Measurements from ENCODE around the gene GALC.

Gene GALC

GRCh38 chr14:88032373-88032772 is 39.4 kb upstream of the GALC start:
- H3K27ac ChIP-seq (replicated peaks) = no peak overlapping the region
- TF ChIP-seq REST (IDR thresholded peaks at IDR 0.05; ENCODE audit: insufficient replicate concordance, low read depth) = no peak
- no peak for TF ChIP-seq CTCF (IDR thresholded peaks at IDR 0.05; ENCODE audit: insufficient read depth, low read length)
- no peak for TF ChIP-seq SPI1 (IDR thresholded peaks at IDR 0.05; ENCODE audit: borderline replicate concordance, low read depth)
- TF ChIP-seq GABPA (IDR thresholded peaks at IDR 0.05; ENCODE audit: low read depth) = no peak
- TF ChIP-seq POLR2AphosphoS5 (IDR thresholded peaks at IDR 0.05; ENCODE audit: low read depth) = no peak
- no peak overlapping the region for H3K4me3 ChIP-seq (replicated peaks; ENCODE audit: insufficient read depth, low read length)
- DNase-seq (ENCODE audit: low read depth in 1 of 2, low spot score in 1 of 2) = no peak
- no peaks in the 10 kb centered on the region for H3K27me3 ChIP-seq (ENCODE audit: insufficient read depth, poor library complexity, severe bottlenecking)

GRCh38 chr14:88030892-88031291 is 37.9 kb upstream of the GALC start:
- H3K27me3 ChIP-seq (ENCODE audit: insufficient read depth, poor library complexity, severe bottlenecking) = no peaks in the 10 kb centered on the region
- DNase-seq (ENCODE audit: low read depth in 1 of 2, low spot score in 1 of 2) = no peak
- no peak for TF ChIP-seq CTCF (IDR thresholded peaks at IDR 0.05; ENCODE audit: insufficient read depth, low read length)
- no peak for TF ChIP-seq POLR2AphosphoS5 (IDR thresholded peaks at IDR 0.05; ENCODE audit: low read depth)
- TF ChIP-seq GABPA (IDR thresholded peaks at IDR 0.05; ENCODE audit: low read depth) = no peak
- no peak for TF ChIP-seq REST (IDR thresholded peaks at IDR 0.05; ENCODE audit: insufficient replicate concordance, low read depth)
- no peak for TF ChIP-seq SPI1 (IDR thresholded peaks at IDR 0.05; ENCODE audit: borderline replicate concordance, low read depth)
- H3K27ac ChIP-seq (replicated peaks) = no peak overlapping the region
- H3K4me3 ChIP-seq (replicated peaks; ENCODE audit: insufficient read depth, low read length) = no peak overlapping the region

GRCh38 chr14:88030079-88030478 is 37.1 kb upstream of the GALC start:
- Histone ChIP-seq H3K27me3 (ENCODE audit: insufficient read depth, poor library complexity, severe bottlenecking) (no peaks in the 10 kb centered on the region), H3K4me3 (replicated peaks; ENCODE audit: insufficient read depth, low read length) (no peak overlapping the region), H3K27ac (replicated peaks) (no peak overlapping the region)
- DNase-seq (ENCODE audit: low read depth in 1 of 2, low spot score in 1 of 2) = peak; percentile 29 to 53
- TF ChIP-seq SPI1 (IDR thresholded peaks at IDR 0.05; ENCODE audit: borderline replicate concordance, low read depth) (peak; percentile 80), POLR2AphosphoS5 (IDR thresholded peaks at IDR 0.05; ENCODE audit: low read depth) (no peak)

GRCh38 chr14:88029500-88029899 is 36.5 kb upstream of the GALC start:
- no peak for DNase-seq (ENCODE audit: low read depth in 1 of 2, low spot score in 1 of 2)
- TF ChIP-seq GABPA (IDR thresholded peaks at IDR 0.05; ENCODE audit: low read depth) = no peak
- TF ChIP-seq REST (IDR thresholded peaks at IDR 0.05; ENCODE audit: insufficient replicate concordance, low read depth) = no peak
- TF ChIP-seq POLR2AphosphoS5 (IDR thresholded peaks at IDR 0.05; ENCODE audit: low read depth) = no peak
- TF ChIP-seq SPI1 (IDR thresholded peaks at IDR 0.05; ENCODE audit: borderline replicate concordance, low read depth) = no peak
- no peak for TF ChIP-seq CTCF (IDR thresholded peaks at IDR 0.05; ENCODE audit: insufficient read depth, low read length)

More at GRCh38 chr14:88029500-88029899, 36.5 kb upstream of the GALC start:
- Histone ChIP-seq H3K27ac (replicated peaks) (no peak overlapping the region), H3K4me3 (replicated peaks; ENCODE audit: insufficient read depth, low read length) (no peak overlapping the region), H3K27me3 (ENCODE audit: insufficient read depth, poor library complexity, severe bottlenecking) (no peaks in the 10 kb centered on the region)

Data from HL-60 (cell line).